GM12891 (cell line): ENCODE measurements around the gene ANKUB1.

Source experiments
- POLR2A ChIP-seq: IDR thresholded peaks from 2 replicates; pipeline ENCODE4 v1.6.1; 2011; ENCODE audit warnings: low read depth, low read length, control low read depth
- POLR2AphosphoS5 ChIP-seq: IDR thresholded peaks from 2 replicates; pipeline ENCODE4 v1.6.1; 2011; ENCODE audit warnings: low read depth, low read length, control low read depth
- POU2F2 ChIP-seq: IDR thresholded peaks from 2 replicates; pipeline ENCODE4 v1.6.1; 2011; ENCODE audit warnings: low read depth, mild to moderate bottlenecking, control low read depth, low read length, moderate library complexity
- TAF1 ChIP-seq: IDR thresholded peaks from 2 replicates; pipeline ENCODE4 v1.6.1; 2011; ENCODE audit warnings: low read depth, low read length, control low read depth

- TF ChIP-seq POLR2AphosphoS5 = no peak
- no peak for TF ChIP-seq POU2F2
- TF ChIP-seq POLR2A = no peak
- TF ChIP-seq TAF1 = no peak
Observed at GRCh38 chr3:149726716-149727407, 65.5 kb downstream of the ANKUB1 start.
